ENCODE data around the gene SARDH.

- TF ChIP-seq L3MBTL2 (conservative IDR thresholded peaks at IDR 0.05) (no peak), ELF4 (IDR thresholded peaks at IDR 0.05) (no peak), ARNT (IDR thresholded peaks at IDR 0.05) (no peak), FOXM1 (IDR thresholded peaks at IDR 0.05; ENCODE audit: borderline replicate concordance) (no peak), TARDBP (IDR thresholded peaks at IDR 0.05) (no peak), SP1 (IDR thresholded peaks at IDR 0.05) (no peak), HDGF (IDR thresholded peaks at IDR 0.05; ENCODE audit: borderline replicate concordance) (no peak), SUZ12 (IDR thresholded peaks at IDR 0.05) (no peak), BHLHE40 (IDR thresholded peaks at IDR 0.05; ENCODE audit: borderline replicate concordance) (no peak), ZNF384 (IDR thresholded peaks at IDR 0.05) (no peak), FOXA1 (IDR thresholded peaks at IDR 0.05) (no peak), FOXK2 (IDR thresholded peaks at IDR 0.05) (no peak)
Measured at GRCh38 chr9:133641396-133641655, 96.8 kb downstream of the SARDH start.

All from HEK293T (cell line).